HuH-7.5 (cell line): Measurements from ENCODE around the gene SLCO1B1.

Experiments used
- DNase-seq: peaks from one replicate; pipeline ENCODE4 v3.0.0; 2011; ENCODE audit warnings: low spot score

SLCO1B1 gene

GRCh38 chr12:21221778-21222177 is 90.8 kb downstream of the SLCO1B1 start:
- no peak for DNase-seq

DNA sequence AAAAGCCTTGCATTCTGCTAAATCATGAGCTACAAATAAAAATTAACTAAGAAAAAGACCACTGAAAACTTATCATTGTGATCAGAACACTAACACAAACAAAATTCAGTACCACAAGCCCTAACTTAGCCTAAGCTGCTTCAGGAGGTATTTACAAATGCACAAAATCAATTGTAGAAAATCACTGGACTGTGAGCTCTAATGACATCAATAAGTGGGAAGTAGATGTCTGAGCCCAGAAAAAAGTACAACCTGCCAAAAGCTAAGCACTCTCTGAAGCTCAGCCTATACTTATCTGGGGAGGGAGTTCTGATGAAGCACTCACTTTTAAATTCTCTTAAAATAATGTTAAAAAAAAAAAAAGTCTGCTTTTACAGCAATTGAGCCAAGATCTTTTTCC is 92.9 kb downstream of the SLCO1B1 start:
- DNase-seq, result no peak

- no peak for DNase-seq
Measured at GRCh38 chr12:21234395-21234794, 103.4 kb downstream of the SLCO1B1 start.

GRCh38 chr12:21239866-21240265 is 108.9 kb downstream of the SLCO1B1 start:
- DNase-seq, result no peak

GRCh38 chr12:21248679-21249078 is 117.7 kb downstream of the SLCO1B1 start:
- no peak for DNase-seq

GRCh38 chr12:21252070-21252469 is 121.1 kb downstream of the SLCO1B1 start:
- DNase-seq, result no peak

GRCh38 chr12:21257172-21257571 is 126.2 kb downstream of the SLCO1B1 start:
- DNase-seq, result no peak

DNA sequence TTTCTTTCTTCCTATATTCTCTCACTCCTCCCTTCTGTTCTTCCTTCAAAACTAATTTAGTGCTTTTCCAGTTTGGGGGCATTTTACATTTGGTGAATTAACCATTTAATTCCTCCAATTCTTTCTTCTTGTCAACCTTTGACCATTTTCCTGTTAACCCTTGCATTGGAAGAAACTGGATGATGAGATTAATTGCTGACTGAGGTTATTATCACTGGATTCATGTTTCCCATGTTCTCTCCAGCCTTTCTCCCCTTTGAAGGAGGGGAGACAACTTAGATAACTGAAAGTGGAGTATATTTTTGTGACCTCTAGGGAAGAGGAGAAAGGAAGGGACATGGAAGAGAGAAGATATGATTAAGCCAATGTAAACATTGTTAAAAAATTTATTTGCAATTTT is 133.2 kb downstream of the SLCO1B1 start:
- DNase-seq, result no peak

DNA sequence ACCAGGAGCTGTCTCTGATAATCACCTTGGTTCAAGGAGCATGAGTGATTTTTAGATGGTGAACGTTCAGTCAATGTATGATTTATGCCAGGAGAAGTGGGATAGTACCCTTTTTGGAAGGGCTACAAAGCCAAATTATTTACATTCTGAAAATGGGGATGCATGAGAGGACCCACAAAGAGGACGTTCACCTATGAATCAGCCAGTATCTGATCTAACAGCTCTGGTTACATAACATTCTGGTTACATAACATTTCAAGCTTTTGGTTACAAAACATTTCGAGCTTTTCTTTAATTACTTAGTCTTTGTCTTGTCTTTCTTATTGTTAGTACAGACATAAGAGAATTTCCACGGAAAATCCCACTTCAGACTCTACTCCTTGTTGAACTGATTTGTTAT is 134.9 kb downstream of the SLCO1B1 start:
- no peak for DNase-seq

DNA sequence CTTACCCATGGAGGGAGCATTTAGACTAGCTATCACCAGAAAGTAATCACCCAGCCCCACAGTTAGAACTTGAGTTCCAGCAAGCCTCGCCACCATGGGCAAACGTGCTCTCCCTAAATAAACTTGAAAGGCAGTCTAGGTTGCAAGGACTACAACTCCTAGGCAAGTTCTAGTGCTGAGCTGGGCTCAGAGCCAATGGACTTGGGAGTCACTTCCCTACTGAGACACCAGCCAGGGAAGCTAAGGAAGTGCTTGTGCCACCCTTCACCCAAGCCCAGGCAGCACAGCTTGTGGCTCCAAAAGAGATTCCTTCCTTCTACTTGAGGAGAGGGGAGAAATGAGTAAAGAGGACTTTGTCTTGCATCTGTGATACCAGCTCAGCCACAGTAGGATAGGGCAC is 145.8 kb downstream of the SLCO1B1 start:
- DNase-seq, result no peak
